Stimulated activated CD4-positive, alpha-beta T cell treated with anti-CD3 and anti-CD28 coated beads, Interleukin-4, amount 100 ng/mL, for 1 hour (primary cell): Measurements from ENCODE around the gene HNRNPM.
A peak's percentile ranks its signal among the peaks of the same experiment; 100 is the strongest.
"Not testable (repeated sequence)": the region's sequence is repeated elsewhere in the genome, so short reads cannot be mapped to it uniquely, and the experiment has no call there.

ENCODE experiments used
- DNase-seq: peaks from one replicate; pipeline ENCODE4 v3.0.0-alpha.2; 2020

HNRNPM gene, protein sequence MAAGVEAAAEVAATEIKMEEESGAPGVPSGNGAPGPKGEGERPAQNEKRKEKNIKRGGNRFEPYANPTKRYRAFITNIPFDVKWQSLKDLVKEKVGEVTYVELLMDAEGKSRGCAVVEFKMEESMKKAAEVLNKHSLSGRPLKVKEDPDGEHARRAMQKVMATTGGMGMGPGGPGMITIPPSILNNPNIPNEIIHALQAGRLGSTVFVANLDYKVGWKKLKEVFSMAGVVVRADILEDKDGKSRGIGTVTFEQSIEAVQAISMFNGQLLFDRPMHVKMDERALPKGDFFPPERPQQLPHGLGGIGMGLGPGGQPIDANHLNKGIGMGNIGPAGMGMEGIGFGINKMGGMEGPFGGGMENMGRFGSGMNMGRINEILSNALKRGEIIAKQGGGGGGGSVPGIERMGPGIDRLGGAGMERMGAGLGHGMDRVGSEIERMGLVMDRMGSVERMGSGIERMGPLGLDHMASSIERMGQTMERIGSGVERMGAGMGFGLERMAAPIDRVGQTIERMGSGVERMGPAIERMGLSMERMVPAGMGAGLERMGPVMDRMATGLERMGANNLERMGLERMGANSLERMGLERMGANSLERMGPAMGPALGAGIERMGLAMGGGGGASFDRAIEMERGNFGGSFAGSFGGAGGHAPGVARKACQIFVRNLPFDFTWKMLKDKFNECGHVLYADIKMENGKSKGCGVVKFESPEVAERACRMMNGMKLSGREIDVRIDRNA

DNA sequence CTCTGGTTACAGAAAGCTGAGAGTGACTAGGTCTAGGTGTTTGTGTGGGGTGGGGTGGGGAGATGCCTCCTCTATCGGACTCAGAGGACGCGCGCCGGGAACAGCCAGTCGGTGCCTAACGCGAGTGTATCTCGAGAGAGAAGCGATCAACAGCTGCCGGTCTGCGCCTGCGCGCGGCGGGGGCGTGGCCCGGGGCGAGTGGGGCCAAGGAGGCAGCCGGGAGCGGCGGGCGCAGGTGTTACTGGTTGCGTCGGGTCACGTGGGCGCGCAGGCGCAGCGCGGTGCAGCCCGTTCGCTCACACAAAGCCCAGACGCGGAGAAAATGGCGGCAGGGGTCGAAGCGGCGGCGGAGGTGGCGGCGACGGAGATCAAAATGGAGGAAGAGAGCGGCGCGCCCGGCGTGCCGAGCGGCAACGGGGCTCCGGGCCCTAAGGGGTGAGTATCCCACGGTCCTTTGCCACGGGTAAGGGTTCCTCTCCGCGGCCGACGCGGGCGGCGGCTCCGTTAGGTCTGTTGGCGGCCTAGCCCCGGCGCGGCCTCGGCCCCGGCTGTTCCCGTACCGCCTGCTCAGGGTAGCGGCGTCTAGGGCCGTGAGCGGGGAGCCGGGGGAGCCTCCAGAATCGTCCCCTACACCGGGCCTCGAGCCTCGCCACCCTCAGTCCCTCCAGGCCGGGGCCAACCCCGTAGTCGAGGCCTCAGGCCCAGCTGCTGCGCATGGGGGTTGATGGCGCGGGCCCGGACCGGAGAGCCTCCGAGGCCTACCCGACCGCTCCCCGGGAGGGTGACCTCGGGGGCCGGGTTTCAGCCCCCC, at the start of gene HNRNPM:
Gene HNRNPM, plus strand, starts transcription at position 299 of the 811 bp plus-strand sequence. Its CDS starts 24 bp downstream, at position 323.
- peak; percentile 100 for DNase-seq

DNA sequence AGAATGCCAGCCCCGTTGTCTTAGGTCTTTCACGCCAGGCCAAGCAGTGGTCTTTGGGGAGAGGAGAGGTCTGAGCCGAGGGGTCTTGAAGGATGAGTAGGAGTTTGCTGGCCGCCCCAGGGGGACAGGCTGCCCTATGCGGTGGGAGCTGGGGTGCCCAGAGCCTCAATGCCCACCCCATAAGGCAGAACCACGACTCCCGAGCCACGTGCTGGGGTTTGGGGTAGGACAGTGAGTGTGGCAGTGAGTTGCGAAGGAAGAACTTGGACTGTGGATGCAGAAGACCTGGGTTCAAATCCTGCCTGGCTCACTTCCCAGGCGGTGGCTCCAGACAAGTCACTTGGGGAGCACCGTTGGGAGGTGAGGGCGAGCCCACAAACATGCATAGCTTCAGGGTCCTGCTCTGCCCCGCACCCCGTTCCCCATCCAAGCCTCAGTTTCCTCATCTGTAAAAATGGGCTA, 49.1 kb upstream of the HNRNPM start:
- no peak for DNase-seq

GRCh38 chr19:8396185-8396562, 48.6 kb upstream of the HNRNPM start:
- DNase-seq: no peak

DNA sequence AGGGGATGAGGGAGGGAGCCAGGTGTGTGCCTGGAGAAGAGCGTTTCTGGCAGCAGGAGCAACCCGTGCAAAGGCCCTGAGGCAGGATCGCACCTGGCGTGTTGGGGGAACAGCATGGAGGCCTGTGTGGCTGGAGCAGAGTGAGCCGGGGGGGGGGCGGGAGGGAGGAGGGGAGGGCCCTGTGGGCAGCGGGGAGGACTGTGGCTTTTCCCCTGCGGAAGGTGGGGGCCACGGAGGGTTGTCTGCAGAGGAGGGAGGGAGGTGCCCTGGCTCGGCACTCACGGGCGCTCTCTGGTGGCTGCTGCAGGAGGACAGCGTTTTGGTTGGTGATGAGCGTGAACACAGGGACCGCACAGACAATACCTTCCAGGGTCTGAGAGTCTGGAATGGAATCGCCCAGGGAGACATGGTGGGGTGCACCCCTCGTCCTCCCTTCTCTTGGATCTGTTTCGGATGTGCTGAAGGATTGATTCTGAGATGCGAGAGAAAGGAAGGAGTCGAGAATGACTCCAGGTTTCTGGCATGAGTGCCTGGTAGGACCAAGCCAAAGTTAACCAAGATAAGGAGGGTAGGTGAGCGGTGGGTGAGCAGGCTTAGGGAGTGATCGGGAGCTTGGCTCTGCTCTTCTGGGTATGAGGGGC, 48.1 kb upstream of the HNRNPM start:
- DNase-seq: peak; percentile 74

GRCh38 chr19:8397271-8397670, 47.5 kb upstream of the HNRNPM start:
- no peak for DNase-seq

DNA sequence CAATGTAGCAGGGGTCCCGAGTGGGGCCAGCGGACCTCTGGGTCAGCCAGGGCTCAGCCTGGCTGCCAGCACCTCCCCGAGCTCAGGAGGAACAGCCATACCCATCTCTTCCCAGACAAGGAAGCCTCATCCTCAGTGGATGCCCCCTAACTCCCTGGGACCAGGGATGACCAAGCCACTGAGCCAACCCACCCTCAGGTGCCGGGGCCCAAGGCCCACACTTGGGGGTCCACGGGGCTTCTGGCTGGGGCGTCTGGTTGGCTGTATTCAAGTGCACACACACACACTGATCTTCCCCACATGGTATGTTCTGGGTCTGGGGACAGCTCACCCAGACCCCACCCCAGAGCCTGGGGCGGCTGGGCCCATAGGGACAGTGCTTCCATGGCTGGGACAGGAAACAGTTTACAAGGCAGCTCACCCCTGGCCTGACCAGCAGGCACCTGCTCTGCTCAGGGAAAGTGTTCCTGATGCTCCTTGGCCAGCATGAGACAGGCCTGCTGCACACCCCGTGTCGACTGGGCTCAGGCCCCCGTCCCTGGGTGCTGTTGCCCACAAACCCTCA, 46.9 kb upstream of the HNRNPM start:
- DNase-seq: no peak

DNA sequence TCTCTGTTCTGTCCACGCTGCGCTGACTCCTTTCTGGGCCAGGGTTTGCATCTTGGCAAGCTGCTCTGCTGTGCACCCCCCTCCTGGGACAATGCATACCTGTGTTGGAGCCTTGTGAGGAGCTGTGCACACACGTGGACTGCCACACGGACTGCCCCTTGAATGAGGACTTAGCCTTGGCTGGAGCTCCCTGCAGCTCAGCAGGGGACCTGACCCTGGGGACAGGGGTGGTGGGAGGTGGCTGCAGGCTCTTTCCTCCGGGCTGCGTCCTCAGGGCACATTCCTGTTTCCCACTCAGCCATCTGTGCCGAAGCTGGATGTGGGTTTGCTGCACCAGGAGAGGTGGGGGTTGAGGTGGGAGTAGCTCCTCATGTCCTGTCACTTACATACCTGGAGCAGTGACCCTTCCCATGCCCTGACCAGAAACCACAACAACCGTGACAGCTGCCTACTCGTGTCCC, 46.4 kb upstream of the HNRNPM start:
- no peak for DNase-seq

DNA sequence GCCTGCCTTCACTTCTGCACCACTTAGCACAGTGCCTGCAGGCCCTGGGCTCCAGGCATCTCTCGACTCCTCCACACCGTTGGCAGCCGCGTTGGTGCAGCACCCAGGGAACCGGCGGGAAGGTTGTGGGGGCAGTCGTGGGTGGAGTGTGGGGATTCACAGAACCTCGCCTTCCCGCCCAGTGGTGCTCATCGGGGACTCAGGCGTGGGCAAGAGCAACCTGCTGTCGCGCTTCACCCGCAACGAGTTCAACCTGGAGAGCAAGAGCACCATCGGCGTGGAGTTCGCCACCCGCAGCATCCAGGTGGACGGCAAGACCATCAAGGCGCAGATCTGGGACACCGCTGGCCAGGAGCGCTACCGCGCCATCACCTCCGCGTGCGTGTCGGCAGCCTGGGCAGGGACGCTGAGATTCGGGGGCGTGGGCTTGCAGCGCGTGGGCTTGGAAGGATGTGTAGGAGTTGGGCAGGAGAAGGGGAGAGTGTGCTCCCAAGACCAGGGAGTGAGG, 45.0 kb upstream of the HNRNPM start:
- no peak for DNase-seq

DNA sequence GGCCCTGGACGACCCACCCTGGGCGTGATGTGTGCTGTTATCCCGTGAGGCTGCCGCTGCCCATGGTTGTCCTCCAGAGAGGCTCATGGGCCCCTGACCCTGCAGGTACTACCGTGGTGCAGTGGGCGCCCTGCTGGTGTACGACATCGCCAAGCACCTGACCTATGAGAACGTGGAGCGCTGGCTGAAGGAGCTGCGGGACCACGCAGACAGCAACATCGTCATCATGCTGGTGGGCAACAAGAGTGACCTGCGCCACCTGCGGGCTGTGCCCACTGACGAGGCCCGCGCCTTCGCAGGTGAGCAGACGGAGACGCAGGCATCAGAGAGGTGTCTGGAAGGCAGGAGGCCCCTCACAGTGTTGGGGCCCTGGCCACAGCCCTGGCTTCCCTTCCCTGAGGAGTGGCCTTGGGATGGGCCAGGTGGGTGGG, 42.8 kb upstream of the HNRNPM start:
- DNase-seq: no peak

DNA sequence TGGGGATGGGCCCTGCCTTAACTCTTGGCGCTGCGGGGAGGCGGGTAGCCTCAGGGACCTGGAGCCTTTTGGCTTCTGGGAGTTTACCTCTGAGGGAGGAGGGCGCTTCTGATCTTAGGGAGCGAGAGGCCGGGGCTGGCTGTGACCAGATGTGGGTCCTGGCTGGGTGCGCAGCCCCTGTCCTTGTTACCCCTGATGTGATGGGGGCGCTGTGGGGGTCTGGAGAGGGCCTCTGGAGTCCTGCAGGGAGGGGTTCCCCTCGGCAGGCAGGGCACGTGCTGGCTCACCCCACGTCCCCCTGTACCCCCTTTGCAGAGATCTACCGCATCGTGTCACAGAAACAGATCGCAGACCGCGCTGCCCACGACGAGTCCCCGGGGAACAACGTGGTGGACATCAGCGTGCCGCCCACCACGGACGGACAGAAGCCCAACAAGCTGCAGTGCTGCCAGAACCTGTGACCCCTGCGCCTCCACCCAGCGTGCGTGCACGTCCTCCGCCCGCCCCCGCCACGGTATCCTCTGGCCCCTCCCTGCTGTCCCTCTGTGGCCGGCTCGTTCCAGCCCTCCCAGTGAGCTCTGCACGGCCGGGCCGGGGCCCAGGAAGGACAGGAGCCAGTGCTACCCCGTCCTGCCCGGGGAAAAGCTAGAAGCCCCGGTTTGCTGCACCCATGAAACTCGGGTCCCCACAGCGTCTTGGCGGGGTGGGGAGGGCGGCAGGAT, 41.5 kb upstream of the HNRNPM start:
- no peak for DNase-seq

DNA sequence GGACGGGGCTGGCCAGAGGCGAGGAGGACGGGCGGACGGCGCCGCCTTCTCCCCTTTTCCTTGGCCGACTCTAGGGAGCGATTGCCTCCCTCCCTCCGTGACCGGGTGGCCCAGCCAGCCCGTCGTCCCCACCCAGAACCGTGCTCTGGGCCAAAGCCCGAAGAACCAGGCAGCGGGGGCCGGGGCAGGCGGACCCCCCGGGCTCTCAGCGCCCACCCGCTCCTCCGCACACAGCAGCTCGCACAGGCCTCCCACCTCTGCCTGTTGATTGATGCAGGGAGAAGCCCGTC, 41.0 kb upstream of the HNRNPM start:
- DNase-seq: no peak

DNA sequence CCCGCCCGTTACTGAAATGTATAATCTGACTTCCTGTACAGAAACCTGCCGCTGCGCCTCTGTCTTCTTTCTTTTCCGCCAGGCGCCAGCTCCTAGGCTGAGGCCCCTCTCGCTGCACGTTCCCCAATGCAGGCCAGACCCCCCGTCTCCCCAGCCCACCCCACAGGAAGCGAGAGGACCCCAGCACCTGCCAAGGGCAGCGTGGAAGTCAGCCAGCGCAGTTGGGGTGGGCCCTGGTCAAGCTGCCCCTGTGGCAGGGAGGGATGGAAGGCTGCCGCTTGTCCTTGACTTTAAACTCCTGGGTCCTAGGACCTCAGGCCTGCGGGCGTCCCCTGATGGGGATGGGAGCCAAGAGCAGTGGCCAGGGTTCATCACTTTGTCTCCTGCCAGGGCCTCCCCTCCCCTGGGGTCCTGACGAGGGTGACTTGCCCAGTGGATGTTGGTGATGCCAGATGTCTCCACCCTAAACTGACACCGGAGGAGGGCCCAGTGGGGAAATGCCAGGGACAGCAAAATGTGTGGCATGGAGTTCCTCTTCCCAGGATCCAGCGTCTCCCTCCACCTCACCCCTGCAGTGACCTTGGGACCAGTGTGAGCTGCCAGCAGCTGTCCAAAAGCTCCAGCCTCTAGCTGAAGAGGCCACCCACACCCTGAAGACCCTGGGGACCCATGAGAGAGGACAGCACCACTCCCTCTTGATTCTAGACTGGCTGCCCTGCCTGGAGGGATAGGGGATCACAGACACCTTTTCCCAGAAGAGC, 40.2 kb upstream of the HNRNPM start:
- no peak for DNase-seq

DNA sequence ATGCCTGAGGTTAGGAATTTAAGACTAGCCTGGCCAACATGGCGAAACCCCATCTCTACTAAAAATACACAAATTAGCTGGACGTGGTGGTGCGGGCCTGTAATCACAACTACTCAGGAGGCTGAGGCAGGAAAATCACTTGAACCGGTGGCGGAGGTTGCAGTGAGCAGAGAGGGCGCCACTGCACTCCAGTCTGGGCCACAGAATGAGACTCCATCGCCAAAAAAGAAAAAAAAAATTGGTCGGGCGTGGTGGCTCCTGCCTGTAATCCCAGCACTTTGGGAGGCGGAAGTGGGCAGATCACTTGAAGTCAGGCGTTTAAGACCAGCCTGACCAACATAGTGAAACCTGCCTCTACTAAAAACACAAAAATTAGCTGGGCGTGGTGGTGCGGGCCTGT, 34.1 kb upstream of the HNRNPM start:
- DNase-seq: not testable (repeated sequence)

- peak; percentile 94 for DNase-seq
These were observed 31.8 kb upstream of the HNRNPM start, which contains the start of gene MARCHF2 for GRCh38 chr19:8412783-8413628. Gene MARCHF2, plus strand, starts transcription at chr19:8413305. Its CDS starts 8,536 bp downstream, at chr19:8421841.

DNA sequence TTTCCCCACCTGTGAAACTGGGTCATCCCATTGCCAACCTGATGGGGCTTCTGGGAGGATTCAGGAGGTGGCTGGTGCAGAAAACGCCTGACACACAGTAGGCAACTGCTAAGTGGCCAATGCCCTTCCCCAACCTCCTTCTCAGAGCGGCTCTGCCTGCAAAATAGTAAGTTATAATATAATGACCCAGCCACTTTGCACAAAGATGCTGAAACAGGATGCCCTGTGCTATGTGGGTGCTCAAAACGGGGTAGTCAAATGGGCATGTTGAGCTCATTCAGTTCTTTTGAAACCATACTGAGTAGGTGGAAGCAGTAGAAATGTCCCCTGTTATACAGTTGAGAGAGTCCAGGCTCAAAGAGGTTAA, 31.2 kb upstream of the HNRNPM start:
- DNase-seq: no peak

DNA sequence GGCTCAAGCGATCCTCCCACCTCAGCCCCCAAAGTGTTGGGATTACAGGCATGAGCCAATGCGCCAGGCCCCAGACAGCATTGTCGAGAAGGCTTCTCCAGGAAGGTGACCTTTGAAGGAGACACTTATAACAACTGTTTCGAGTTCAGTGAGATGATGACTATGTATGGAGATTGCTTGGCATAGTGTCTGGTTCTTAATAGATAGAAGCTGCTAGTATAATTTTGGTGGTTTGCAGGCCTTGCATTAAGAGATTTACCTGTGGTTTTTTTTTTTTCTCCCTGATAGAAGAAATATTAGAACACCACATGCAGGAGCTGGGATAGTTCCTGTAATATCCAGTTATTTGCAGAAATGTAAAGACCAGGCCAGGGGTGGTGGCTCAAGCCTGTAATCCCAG, 28.0 kb upstream of the HNRNPM start:
- DNase-seq: no peak

DNA sequence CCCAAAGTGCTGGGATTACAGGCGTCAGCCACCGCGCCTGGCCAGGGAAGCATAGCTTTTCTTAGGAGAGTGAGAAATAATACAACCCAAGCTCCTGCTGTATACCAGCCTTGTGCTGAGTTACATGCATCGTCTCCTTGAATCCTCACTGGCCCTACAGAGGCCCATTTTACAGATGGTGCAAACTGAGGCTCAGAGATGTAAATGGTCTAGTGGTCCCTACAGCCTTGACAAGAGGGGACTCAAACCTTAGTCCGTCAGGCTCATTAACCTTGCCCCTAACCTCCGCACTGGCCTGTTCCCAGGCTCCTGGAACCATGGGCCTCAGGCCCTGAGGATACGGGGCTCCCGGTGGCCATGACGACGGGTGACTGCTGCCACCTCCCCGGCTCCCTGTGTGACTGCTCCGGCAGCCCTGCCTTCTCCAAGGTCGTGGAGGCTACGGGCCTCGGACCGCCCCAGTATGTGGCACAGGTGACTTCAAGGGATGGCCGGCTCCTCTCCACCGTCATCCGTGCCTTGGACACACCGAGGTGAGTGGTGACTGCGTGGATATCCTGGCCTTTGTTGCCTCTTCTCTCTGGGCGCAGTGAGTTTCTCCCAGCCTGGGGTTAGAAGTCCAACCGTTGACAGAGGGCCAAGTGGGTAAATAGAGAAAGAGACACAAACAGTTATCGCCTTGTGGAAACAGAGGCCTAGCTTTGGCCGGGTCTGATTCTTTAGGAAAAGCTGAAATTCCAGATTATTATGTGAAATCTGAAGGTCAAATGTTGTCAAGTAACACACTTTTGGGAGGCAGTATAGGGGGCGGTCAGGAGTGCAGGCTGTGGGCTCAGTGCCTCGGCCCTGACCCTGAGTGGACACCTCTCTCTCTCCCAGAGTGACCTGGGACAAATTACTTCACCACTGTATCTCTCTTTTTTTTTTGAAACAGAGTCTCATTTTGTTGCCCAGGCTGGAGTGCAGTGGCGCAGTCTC, 23.0 kb upstream of the HNRNPM start:
- no peak for DNase-seq

- no peak for DNase-seq
These were observed 21.0 kb upstream of the HNRNPM start for GRCh38 chr19:8423817-8424223.

DNA sequence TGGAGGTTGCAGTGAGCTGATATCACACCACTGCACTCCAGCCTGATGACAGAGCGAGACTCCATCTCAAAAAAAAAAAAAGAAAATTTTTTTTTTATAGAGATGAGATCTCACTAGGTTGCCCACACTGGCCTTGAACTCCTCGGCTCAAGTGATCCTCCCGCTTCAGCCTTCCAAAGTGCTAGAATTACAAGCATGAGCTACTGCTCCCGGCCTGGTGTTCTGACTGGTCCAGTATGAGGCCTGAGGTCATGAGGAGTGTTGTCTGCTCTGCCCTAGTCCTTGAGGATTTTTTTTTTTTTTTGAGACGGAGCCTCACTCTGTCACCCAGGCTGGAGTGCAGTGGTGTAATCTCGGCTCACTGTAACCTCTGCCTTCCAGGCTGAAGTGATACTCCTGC, 19.4 kb upstream of the HNRNPM start:
- DNase-seq: not testable (repeated sequence)
